CMK (cell line): Measurements from ENCODE around the gene ABCC4.
A peak's percentile ranks its signal among the peaks of the same experiment; 100 is the strongest.

Experiments
- DNase-seq: peaks from one replicate; pipeline ENCODE4 v3.0.0-alpha.2; 2010; ENCODE audit warnings: low read depth

ABCC4 gene

DNA sequence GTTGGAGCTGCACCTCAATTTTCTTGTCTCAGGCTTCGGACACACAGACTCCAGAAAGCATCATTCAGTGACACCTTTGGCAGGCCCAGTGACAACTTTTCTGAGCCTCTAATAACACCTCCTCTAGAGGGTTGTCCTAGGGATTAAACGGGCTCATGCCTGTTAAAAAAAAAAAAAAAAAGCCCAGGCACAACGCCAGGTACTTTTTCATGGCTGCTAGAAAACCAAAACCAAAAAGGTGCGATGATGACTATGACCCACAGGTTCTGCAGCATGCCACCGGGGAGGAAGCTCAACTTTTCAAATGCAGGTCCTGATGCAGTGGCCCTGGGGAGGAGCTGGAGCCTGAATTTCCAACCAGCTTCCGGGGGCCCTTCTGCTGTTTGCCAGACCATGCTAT is 184.2 kb downstream of the ABCC4 start:
- DNase-seq: no peak

DNA sequence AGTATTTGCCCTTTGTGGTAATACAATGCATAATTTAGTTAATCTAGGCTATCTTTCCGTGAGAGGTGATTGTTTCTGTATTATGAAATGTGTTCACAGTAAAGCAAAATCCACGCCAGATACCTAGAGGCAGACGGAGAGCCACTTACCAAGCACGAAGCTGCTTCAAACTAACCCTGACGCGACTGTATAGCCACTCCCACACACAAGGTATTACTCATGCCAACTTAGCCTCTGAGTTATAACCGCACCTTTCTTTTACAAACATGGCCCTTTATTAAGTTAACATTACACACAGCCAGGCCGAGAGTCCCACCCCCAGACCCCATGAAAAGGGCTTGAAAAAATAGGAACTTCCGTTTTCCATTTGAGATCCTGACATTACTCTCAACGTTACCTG is 185.7 kb downstream of the ABCC4 start:
- no peak for DNase-seq

DNA sequence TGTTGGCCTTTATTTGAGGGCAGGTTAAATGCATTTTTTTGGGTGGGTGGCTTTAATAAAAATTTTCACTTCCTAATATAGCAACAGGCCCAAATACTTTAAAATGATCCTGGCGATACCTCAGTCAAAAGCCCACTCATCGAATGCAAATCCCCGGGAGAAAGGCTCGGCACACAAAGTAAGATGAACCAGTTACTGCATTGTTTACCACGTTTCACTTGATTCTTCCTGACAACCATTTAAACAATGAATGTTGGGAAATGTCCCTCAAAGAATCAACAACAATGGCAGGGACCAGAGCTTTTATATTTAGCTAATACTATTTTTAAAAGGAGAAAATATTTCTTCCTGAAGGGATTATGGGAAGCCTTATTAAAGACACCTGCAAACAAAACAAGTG is 187.7 kb downstream of the ABCC4 start:
- no peak for DNase-seq

DNA sequence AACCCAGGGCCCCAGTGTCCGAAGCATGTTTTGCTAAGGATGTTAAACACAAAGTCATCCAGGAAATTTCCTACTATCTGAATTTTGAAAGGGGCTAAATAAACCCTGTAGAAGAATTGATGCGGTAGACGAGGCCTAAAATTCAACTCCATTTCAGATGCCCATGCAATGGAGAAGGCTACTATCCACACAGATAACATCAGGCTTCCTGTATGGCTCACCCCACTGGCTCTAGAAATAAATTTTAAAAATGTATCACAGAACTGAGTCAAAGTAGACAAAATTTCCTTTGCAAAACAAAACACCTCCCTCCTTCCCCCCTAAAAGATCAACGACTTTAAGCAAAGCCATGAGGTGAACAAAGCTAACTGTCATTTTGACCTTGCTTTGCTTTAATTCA is 188.4 kb downstream of the ABCC4 start:
- no peak for DNase-seq

DNA sequence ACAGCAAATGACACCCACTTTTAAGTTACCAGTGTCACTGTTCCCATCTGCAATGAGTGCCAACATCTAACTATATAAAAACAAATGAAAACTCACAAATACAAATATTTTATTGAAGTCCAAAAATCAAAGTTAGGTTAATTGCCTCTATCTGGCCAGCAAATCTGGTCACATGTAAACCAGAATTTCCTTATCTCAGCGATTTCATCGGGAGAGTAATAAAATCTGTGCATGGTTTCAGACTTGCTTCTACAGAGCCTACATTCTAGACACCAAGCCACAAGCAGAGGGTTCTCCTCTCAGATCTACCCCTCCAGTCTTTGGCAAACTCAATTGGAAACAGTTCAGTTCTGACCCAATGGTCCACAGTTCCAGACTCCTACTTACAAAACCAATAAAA is 189.6 kb downstream of the ABCC4 start:
- no peak for DNase-seq

DNA sequence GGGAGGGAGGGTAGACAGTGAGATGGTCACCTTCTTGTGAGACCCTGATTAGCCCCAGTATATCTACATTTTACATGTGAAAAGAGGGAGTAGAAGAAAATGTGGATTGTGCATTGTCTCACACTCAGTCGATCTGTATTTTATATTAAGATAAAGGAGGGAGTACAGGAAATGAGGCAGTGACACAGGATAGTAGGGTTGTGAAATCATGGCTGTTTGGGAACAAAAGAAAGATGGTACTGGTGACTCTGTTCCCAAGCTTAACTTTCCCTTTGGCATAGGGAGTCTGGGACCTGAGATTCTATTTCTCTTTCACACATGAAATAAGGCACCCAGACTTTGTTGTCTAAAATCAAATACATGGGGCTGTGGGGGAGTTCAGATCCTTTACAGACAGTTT is 194.7 kb downstream of the ABCC4 start:
- DNase-seq: no peak

DNA sequence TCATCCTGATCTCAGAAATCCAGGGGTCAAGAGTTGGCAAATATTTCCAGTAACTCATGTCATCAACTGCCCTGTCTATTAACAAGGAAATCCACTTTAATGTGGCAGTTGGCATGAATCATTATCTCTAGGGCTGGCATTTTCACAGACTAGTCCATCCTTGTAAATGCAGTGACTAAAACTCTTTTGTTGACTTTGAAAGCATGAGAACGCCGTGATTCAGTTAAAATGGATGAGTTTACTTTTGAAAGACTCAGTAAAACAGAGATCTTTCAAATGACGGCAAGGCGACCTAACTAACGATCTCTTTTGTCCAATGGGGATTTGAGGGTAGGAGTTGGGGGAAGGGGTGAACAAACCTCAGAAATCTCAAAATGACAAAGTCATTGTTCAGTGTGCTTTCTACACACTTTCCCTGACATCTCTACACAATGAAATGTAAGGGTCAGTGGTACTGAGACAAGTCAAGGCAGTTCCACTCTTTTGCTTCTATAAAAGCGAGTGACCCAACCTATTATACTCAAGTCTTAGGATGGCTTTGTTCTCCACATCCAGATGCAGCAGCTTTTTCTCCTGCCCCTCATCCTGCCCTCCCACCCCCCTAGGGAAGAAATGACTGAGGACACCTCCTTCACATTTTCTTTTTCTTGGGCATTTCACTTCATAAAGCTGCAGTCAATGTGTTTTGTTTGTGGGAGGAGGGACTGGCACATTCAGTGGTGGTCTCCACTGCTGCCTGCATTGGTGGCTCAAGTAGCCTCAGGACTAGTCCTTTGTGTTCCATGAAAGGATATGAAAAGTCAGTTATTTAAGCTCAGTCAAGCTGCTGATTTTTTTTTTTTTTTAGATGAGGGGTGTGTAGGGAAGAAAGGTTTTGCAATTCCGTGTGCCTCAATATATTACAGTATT is 200.5 kb downstream of the ABCC4 start:
- DNase-seq: no peak

DNA sequence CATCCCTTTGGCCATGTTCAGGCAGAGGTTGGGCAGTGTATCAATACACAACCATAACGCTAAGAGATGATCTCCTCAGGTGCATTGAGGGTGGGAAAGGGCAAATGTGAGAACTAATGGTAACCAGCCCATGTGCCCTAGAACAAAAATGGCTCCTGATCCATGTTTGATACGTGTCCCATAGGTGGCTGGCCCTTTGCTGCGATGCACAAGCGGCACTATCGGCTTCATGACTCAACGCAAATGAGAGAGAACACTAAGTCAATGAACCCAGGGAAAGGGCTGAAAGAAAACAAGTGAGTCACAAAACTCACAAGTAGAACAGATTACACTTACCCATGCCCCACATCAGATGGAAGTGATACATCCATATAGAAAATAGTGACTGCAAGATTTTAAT is 201.7 kb downstream of the ABCC4 start:
- no peak for DNase-seq

DNA sequence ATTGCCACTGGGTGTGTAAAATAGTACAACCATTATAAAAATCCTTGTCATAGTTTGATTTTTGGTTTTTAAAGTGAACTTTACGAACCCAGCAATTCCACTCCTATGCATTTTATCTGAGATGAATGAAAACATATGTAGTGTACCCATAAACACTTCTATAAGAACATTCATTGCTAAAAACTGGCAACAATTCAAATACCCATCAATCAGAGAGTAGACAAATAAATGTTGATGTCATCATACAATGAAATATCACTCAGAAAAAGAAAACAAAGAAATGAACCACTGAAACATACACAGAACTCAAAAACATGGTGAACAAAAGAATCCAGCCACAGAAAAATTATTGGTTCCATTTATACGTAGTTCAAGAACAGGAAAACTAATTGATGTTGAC is 202.3 kb downstream of the ABCC4 start:
- DNase-seq: no peak

DNA sequence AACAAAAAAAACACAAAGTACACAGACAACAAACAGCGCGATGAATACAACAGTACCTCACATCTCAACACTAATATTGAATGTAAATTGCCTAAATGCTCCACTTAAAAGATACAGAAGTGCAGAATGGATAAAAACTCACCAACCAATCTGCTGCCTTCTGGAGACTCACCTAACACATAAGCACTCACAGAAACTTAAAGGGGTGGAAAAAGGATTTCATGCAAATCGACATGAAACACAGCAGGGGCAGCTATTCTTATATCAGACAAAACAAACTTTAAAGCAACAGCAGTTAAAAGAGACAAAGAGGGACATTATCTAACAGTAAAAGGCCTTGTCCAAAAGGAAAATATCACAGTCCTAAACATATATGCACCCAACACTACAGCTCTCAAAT is 209.5 kb downstream of the ABCC4 start:
- DNase-seq: no peak

DNA sequence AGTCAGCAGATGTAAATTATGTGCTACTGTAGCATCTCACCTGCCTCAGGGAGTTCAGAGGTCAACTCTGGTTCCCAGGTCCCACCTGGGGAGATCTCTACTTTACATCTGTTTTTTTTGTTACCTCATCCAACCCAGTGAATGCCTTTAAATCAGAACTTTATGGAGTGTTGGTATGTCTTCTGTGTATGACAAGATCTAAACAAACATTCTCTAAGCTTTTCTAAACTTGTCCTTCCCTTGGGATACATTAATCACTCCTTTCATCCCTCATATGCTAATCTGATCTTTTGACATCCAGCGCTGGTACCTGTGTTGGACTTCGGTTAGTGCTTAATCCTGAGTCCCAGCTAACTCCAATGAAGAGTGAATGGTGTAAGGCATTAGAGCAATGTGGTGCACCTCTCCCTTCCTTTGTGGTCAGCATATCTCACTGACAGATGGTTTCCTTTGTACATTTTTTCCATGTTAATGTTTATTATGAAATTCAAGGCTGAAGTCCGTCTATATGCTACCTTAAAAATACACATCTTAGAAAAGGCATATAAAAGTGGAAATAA is 213.4 kb downstream of the ABCC4 start:
- peak; percentile 89 for DNase-seq

DNA sequence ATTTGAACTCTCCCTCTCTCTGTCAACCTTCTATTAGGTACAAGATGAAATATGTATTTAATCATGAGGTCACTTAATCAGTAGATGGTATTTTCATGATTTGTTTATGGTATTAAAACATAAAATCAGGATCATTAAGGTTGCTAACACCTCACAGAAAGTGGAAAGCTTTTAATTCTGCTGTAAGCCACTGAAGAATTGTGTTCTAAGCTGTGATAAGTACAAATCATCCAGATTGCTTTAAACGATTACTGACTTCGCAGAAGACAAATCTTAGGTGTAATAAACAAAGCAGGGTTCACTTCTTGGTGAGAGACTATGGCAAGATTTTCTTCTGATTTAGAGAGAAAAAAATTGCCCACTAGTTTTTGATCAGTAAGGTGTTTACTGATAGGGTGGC is 214.5 kb downstream of the ABCC4 start:
- DNase-seq: no peak

DNA sequence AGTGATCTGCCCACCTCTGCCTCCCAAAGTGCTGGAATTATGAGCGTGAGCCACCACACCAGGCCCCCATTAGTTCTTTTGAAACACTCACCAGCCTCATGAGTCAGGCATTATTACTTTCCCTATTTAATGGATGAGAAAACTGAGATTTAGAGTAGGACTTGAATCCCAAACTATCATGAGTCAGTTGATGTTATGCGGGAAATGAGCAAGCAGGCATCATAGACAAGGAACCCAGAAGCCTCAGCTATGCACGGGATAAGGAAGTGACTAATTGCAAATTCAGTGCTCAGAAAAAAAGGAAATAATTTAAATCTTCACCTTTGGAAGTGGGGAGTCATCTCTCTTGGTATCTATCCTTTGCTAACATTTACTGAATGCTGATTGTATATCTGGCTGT is 217.5 kb downstream of the ABCC4 start:
- no peak for DNase-seq

DNA sequence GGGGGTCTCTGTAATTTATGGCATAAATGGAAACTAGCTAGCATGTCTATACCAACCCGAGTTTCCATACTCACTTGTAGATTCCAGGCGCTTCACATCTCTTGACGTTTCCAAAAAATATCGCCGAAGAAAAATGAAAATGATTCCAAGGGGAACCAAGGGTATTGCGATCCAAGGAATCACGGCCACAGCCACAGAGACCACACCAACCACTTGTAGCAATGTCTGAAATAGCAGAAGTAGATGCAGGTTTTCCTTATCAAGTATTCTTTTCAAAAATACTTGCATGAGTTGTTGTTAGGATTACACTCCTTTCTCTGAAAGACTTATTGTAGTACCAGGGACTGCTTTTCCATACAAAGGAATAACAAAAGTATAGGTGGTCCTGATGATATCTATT is 218.2 kb downstream of the ABCC4 start:
- DNase-seq: no peak

DNA sequence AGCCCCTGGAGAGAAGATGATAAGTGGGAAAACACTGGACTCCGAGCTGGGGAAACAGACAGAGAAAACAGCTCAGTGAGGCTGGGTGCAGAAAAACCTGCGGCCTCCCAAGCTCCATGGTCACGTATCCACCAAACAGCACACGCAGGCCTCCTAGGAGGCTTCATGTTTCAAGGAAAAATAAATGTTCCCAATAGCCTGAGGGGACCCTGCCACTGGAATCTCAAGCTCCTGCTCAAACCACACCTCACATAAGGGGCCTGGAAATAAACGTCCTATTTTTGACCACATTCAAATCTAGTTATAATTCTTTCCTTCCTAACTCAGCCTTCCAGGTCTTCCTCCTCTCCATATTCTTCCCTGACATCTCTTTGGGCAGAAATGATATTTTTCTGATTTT is 225.7 kb downstream of the ABCC4 start:
- no peak for DNase-seq

DNA sequence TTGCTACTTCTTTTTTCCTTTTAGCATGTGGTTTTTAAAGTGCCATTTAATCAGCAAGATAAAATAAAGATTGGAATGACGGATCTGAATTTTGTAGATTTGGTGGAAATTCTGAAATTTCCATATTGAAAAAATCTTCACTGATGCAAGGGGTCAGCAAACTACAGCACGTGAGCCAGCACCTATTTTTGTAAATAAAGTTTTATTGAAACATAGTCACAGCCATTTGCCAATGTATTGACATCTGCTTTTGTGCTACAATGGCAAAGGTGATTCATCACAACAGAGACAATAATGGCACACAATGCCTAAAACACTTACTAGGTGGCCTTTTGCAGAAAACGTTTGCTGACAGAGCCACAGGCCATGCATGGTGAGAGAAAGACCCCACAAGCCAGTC is 226.4 kb downstream of the ABCC4 start:
- DNase-seq: no peak

DNA sequence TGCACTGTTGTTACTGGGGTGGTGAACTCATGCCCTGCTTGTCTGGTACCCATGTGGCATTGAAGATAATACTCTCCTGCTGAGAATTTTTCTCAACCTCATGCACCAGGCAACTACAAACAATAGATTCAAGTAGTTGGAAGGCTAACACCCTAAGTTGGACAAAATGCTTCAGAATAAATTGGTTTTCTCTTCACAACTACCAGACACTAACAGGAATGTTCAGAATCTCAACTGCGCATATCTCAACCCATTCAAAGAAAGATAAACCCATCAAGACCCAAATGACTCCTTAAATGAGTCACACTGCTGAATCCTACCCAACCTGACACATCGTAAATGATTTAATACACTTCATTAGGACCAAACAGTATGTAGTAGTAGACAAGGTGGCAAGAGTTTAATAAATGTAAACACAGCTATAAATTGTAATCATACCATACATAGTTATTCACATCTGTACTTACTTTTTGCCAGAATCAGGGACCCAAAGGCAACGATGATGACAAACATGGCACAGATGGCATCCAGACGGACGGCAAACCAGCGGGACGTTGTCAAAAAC is 227.4 kb downstream of the ABCC4 start:
- no peak for DNase-seq

DNA sequence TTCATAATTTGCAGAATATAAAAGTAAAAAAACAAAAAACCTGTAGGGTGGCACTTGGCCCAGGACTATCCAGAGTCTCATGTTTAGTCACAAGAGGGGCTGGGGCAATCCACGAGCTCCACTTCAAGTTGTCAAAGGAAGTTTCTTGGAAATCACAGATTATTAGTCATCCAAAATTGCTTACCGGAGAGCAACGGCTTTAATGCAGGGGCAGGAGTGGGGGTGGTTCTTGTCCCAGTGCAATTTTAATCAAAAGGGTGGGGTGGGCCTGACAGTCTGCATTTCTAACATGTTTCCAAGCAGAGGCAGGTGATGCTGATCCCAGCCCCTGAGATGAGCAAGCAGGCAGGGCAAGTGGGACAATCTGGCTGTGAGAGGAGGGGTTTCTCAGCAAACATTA is 233.9 kb downstream of the ABCC4 start:
- DNase-seq: no peak

DNA sequence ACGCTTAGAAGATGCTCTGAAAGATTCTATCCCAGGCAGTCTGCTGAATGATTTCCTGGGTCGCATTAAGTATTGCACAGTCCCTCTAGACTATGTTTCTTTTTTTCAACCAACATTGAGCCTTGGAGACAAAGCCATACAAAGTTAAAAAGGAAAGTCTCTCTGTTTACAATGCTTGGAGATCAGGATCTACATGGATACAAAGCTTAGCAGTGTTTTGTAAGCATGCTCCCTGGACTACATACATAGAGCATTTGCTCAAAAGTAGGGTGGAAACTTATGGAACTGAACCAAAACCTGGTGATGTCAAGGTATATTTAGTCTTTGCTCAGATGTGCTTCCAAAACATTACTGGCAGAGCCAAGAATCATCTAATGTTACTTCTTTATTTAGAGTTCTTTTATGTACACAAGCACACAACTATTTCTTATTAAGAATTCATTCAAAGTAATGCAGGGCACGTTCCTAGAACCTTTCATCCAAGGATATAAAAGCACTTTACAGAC is 241.2 kb downstream of the ABCC4 start:
- DNase-seq: no peak

DNA sequence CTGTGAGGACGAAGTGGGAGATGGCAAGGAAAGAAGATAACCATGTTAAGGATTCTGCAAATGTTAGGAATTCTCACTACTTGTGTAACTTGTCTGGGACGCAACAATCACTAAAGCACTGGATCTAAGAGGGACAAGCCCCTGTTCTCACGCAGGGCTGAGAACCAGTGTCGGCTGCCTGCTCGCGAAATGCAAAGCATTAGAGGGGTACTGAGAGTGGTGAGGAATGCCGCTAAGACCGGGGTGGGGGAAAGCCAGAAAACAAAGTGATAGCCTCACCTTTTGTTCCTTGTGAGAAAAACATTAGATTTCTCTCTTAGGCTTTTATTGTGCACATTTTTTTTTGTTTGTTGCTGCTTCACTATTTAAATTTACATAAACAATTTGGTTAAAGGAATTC is 241.9 kb downstream of the ABCC4 start:
- no peak for DNase-seq

DNA sequence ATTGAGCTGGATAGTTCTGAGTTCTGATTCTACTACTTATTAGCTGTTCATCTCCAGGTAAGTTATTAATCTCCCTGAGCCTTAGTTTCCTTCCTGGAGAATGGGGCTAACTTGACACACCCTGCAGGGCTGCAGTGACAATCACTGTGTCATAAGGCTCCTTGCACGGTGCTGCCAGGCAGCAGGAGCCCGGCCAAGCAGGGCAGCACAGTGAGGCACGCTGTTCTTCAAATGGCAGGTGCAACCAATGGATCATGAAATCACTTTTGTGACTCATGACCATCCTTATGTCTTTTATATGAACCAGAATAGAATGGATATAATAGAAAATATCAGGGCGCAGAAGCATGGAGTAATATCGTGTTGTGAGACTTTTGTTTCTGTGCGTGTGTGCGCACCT is 242.6 kb downstream of the ABCC4 start:
- no peak for DNase-seq

DNA sequence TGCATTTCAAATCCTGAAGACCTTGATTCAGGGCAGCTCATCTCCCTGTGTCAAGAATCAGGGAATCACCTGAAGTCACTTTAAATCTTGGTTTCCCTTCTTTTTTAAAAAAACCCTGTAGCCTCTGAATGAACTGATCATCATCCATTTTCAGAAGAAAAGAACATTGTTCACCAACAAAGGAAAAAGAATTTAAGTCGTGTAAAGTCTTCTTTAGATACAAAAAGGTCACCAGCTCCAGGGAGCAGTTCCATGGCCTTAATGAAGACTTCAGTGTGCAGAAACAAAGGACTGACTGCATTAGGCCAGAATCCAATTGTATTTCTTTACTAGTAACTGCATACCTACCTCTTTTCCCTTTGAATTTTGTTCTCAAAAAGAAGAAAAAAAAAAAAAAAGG is 245.0 kb downstream of the ABCC4 start:
- no peak for DNase-seq

DNA sequence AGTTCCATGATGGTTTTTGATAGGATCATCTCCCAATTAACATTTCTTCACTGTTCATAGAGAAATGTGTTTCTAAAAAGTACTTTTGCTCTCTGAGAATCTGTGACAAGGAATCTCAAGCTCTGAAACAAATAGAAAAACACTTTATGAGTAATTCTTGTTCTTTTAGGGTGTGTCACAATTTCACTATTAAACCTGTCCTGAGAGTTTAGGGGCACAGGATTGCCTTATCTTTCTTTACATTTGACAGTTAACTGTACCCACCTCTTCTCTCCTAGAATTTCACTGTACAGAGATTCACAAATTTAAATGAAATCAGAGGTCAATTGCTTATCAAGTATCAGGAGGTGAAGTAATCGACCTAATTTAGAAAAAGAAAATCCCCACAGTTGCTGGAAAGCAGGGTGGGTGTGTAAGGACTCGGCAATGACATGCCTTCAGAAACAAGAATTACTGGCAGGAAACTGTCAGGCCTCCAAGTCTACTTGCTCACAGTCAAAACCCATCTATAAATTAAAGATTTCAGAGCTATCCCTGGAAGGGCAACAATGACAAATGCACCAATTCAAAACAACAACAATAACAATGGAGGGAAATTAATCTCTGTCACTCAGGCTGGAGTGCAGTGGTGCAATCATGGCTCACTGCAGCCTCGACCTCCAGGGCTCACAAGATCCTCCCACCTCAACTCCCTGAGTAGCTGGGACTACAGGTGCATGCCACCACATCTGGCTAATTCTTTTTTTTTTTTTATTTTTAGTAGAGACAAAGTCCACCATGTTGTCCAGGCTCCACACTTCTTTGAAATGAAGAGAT is 250.2 kb downstream of the ABCC4 start:
- DNase-seq: no peak
